Thoracic aorta (tissue), 2 donors: ENCODE results near the gene TMEM168. TPM values are rescaled to one million over a fixed set of nuclear protein-coding genes. Genes with fewer than 3 reads are reported as not detected.

ENCODE experiments used
- ATAC-seq: fragments of 150-250 bp; one replicate; pipeline ENCODE4 v1.8.0; 2017; ENCODE audit warnings: low read depth; ENCODE audit not compliant: insufficient number of reproducible peaks, low FRiP score
- DNase-seq: peaks from one replicate; pipeline ENCODE4 v3.0.0-alpha.2; 2020; ENCODE audit warnings: low spot score
- H3K27ac ChIP-seq, 2 donors: fragments of 200-600 bp; sonication (generic); 1 replicate in 1 of 2; 2 replicates in 1 of 2; pipeline ENCODE4 v1.5.1; 2016; ENCODE audit warnings: mild to moderate bottlenecking in 2 of 2, moderate library complexity in 2 of 2
- H3K27me3 ChIP-seq: fragments of 200-600 bp; sonication (generic); replicated peaks from 2 replicates; pipeline ENCODE4 v1.6.0; 2016; ENCODE audit warnings: mild to moderate bottlenecking; ENCODE audit not compliant: insufficient read depth
- H3K36me3 ChIP-seq: fragments of 200-600 bp; sonication (generic); one replicate; pipeline ENCODE4 v1.5.1; 2016
- H3K4me1 ChIP-seq, 2 donors: fragments of 200-600 bp; sonication (generic); 1 replicate in 1 of 2; 2 replicates in 1 of 2; pipeline versions ENCODE4 v1.5.1 to v1.6.0; 2016; ENCODE audit warnings: low read depth in 2 of 2, mild to moderate bottlenecking in 1 of 2; ENCODE audit not compliant: control insufficient read depth in 1 of 2
- H3K4me3 ChIP-seq: fragments of 200-600 bp; sonication (generic); 2 replicates; pipeline ENCODE4 v1.5.1; 2016; ENCODE audit warnings: mild to moderate bottlenecking
- H3K9me3 ChIP-seq: fragments of 200-600 bp; sonication (generic); 2 replicates; pipeline ENCODE4 v1.5.1; 2016
- total RNA-seq, 2 donors: library from RNA; depleted of rRNA; stranded (reverse); fragments of >200 nt; gene quantifications; one replicate each; pipeline versions ENCODE4 v1.1.0 to v1.2.3, GENCODE V29; 2016
- TF ChIP-seq, protein P1 (sequence below): fragments of 200-600 bp; sonication (generic); IDR thresholded peaks from one replicate; pipeline ENCODE4 v1.5.1; 2019; ENCODE audit warnings: antibody characterized with exemption

TMEM168 gene
- total RNA-seq, 2 donors from 2014 or later, result 31.5 to 34.4 TPM

DNA sequence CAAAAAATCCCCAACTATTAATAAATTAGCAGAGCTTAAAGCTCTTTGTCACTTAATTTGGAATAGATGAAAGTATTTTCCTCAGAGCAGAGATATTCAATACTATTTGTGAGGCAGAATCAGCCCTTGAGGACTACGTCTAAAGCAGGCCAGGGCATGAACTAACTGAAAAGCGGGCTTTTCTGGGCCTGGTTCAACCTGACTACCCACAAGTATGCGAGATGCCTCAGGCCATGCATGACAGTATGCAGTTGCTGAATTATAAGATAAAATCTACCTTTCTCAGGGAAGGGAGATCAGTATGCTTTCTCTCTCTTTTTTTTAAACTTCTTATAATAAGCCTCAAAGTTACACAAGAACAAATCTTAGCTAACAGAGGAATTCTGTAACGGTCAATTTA lies 20.1 kb downstream of the TMEM168 start:
- Histone ChIP-seq H3K9me3 (no peaks in the 10 kb centered on the region), H3K27me3 (no peaks in the 10 kb centered on the region), H3K4me3 (no peak overlapping the region), H3K27ac (no peak overlapping the region), H3K4me1 (no peaks in the 10 kb centered on the region), H3K36me3 (peaks cover 7% of the 10 kb centered on the region)
- no peak for DNase-seq
- TF ChIP-seq, protein P1, sequence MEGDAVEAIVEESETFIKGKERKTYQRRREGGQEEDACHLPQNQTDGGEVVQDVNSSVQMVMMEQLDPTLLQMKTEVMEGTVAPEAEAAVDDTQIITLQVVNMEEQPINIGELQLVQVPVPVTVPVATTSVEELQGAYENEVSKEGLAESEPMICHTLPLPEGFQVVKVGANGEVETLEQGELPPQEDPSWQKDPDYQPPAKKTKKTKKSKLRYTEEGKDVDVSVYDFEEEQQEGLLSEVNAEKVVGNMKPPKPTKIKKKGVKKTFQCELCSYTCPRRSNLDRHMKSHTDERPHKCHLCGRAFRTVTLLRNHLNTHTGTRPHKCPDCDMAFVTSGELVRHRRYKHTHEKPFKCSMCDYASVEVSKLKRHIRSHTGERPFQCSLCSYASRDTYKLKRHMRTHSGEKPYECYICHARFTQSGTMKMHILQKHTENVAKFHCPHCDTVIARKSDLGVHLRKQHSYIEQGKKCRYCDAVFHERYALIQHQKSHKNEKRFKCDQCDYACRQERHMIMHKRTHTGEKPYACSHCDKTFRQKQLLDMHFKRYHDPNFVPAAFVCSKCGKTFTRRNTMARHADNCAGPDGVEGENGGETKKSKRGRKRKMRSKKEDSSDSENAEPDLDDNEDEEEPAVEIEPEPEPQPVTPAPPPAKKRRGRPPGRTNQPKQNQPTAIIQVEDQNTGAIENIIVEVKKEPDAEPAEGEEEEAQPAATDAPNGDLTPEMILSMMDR, result no peak
- no peak for ATAC-seq

GRCh38 chr7:112765105-112765504 lies 25.1 kb downstream of the TMEM168 start:
- Histone ChIP-seq H3K27me3 (no peaks in the 10 kb centered on the region), H3K27ac (no peak overlapping the region), H3K4me3 (no peak overlapping the region), H3K4me1 (no peaks in the 10 kb centered on the region), H3K9me3 (no peaks in the 10 kb centered on the region), H3K36me3 (no peaks in the 10 kb centered on the region)
- ATAC-seq (no peak), DNase-seq (no peak)
- TF ChIP-seq, protein P1, result no peak

DNA sequence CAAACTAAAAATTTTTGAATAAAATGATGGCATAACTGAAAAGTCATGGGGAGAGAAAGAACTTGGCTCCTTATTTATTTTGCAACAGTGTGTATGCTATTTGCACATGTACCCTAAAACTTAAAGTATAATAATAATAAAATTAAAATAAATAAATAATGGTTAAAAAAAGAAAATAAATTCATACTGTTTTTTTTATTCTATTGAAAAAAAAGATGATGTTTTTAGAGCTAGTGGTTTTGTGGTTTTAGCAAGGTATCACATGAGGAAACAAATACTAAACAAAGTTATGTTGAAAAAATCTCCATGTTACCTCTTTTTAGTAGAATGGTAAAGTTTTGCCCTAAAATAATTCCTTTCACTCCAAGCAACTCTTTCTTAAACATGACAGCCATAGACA lies 26.2 kb downstream of the TMEM168 start:
- no peak for ATAC-seq
- Histone ChIP-seq H3K4me3 (no peak overlapping the region), H3K27me3 (no peaks in the 10 kb centered on the region)

GRCh38 chr7:112763298-112763697 lies 26.9 kb downstream of the TMEM168 start:
- H3K4me1 ChIP-seq, result no peaks in the 10 kb centered on the region
- TF ChIP-seq, protein P1, result no peak
- ATAC-seq, result no peak

More for the DNA sequence above, 26.2 kb downstream of the TMEM168 start:
- no peaks in the 10 kb centered on the region for H3K4me1 ChIP-seq
- no peak overlapping the region for H3K27ac ChIP-seq
- no peaks in the 10 kb centered on the region for H3K36me3 ChIP-seq
- DNase-seq, result no peak
- no peaks in the 10 kb centered on the region for H3K9me3 ChIP-seq
- TF ChIP-seq, protein P1, result no peak

GRCh38 chr7:112759905-112760304 lies 30.3 kb downstream of the TMEM168 start:
- TF ChIP-seq, protein P1, result no peak
- H3K27ac ChIP-seq, result no peak overlapping the region
- H3K9me3 ChIP-seq, result no peaks in the 10 kb centered on the region
- no peaks in the 10 kb centered on the region for H3K27me3 ChIP-seq
- no peaks in the 10 kb centered on the region for H3K4me1 ChIP-seq
- H3K36me3 ChIP-seq, result no peaks in the 10 kb centered on the region
- ATAC-seq (no peak), DNase-seq (no peak)
- no peak overlapping the region for H3K4me3 ChIP-seq

More at GRCh38 chr7:112763298-112763697, 26.9 kb downstream of the TMEM168 start:
- no peaks in the 10 kb centered on the region for H3K36me3 ChIP-seq
- H3K27me3 ChIP-seq, result no peaks in the 10 kb centered on the region
- H3K27ac ChIP-seq, result no peak overlapping the region
- H3K9me3 ChIP-seq, result no peaks in the 10 kb centered on the region
- H3K4me3 ChIP-seq, result no peak overlapping the region
- no peak for DNase-seq
